Measurements from ENCODE around the gene URM1.
A peak's percentile ranks its signal among the peaks of the same experiment; 100 is the strongest.

The URM1 gene

DNA sequence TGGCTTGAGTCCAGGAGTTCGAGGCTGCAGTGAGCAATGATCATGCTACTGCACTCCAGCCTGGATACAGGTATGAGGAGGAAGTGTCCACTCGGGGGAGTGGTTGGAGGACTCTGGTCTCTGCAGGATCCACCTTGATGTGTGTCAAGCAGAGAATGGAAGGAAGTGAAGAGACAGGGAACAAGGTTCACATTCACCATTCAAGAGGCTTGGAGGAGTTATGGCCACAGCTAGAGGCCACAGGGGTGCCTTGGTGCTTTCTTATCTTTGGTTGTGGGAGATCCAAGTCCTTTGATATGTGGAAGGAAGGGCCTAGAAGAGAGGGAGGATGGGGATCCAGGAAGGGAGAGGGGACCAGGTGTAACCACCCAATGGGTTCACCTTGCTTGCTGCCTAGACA, 44.1 kb downstream of the URM1 start:
- Histone ChIP-seq H3K14ac (ENCODE audit: low read length) (peak overlapping the region; percentile 80), H3K36me3 (ENCODE audit: control insufficient read depth in 1 of 2, insufficient read depth in 2 of 2, low read length in 2 of 2) (no peaks in the 10 kb centered on the region), H2AFZ (ENCODE audit: insufficient read depth, low read length, poor library complexity) (peak overlapping the region; percentile 38), H3K4me2 (ENCODE audit: low read length) (no peak overlapping the region), H2BK120ac (ENCODE audit: insufficient read depth, low read length, poor library complexity) (peak overlapping the region; percentile 99), H2BK5ac (ENCODE audit: low read depth, low read length, poor library complexity) (peak overlapping the region; percentile 93), H3K23ac (ENCODE audit: low read length) (no peak overlapping the region), H3K9ac (ENCODE audit: low read length) (no peak overlapping the region), H2AK5ac (ENCODE audit: low read length) (peak overlapping the region; percentile 93), H4K91ac (ENCODE audit: low read depth, low read length) (peak overlapping the region; percentile 99), H3K79me1 (ENCODE audit: low read length) (peaks cover 31% of the 10 kb centered on the region), H4K8ac (ENCODE audit: low read depth, low read length) (peak overlapping the region; percentile 93), H3K4ac (ENCODE audit: low read depth, low read length) (peak overlapping the region; percentile 75), H3K27ac (ENCODE audit: low read depth, low read length) (peak overlapping the region; percentile 93), H3K27me3 (ENCODE audit: insufficient read depth, low read length) (no peaks in the 10 kb centered on the region), H3K79me2 (ENCODE audit: control insufficient read depth, insufficient read depth, low read length, poor library complexity) (peaks cover 5% of the 10 kb centered on the region), H2BK12ac (ENCODE audit: low read length) (peak overlapping the region; percentile 98), H3K4me3 (ENCODE audit: low read depth, low read length) (no peak overlapping the region), H3K18ac (ENCODE audit: low read length) (peak overlapping the region; percentile 68), H3K9me3 (ENCODE audit: insufficient read depth, low read depth, low read length) (no peaks in the 10 kb centered on the region), H3K4me1 (ENCODE audit: control insufficient read depth in 1 of 2, insufficient read depth in 2 of 2, low read length in 2 of 2) (peaks cover 32% of the 10 kb centered on the region in 2 experiments), H4K12ac (ENCODE audit: low read depth, low read length) (peak overlapping the region; percentile 97)
- no peak for DNase-seq
- no CpG with 5 or more reads among the region's 2 CpGs for WGBS (ENCODE audit: extremely low coverage, insufficient coverage, insufficient read length)

DNA sequence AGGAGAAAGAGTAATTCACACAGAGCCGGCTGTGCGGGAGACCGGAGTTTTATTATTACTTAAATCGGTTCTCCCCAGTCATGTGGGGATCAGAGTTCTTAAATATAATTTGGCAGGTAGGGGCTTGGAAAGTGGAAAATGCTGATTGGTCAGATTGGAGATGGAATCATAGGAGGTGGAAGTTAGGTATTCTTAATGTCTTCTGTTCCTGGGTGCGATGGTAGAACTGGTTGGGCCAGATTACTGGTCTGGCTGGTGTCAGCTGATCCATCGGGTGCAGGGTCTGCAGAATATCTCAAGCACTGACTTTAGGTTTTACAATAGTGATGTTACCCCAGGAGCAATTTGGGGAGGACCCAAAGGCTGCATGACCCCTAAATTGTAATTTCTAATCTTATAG, 44.8 kb downstream of the URM1 start:
- Histone ChIP-seq H3K4ac (ENCODE audit: low read depth, low read length) (no peak overlapping the region), H3K27me3 (ENCODE audit: insufficient read depth, low read length) (no peaks in the 10 kb centered on the region), H3K18ac (ENCODE audit: low read length) (no peak overlapping the region), H2AFZ (ENCODE audit: insufficient read depth, low read length, poor library complexity) (no peak overlapping the region), H4K12ac (ENCODE audit: low read depth, low read length) (no peak overlapping the region), H4K8ac (ENCODE audit: low read depth, low read length) (no peak overlapping the region), H2BK5ac (ENCODE audit: low read depth, low read length, poor library complexity) (peak overlapping the region; percentile 92), H3K4me2 (ENCODE audit: low read length) (peak overlapping the region; percentile 64), H3K27ac (ENCODE audit: low read depth, low read length) (peak overlapping the region; percentile 91), H3K9ac (ENCODE audit: low read length) (no peak overlapping the region), H3K4me3 (ENCODE audit: low read depth, low read length) (no peak overlapping the region), H3K79me2 (ENCODE audit: control insufficient read depth, insufficient read depth, low read length, poor library complexity) (peaks cover 10% of the 10 kb centered on the region), H4K91ac (ENCODE audit: low read depth, low read length) (peak overlapping the region; percentile 97), H3K14ac (ENCODE audit: low read length) (no peak overlapping the region), H2AK5ac (ENCODE audit: low read length) (no peak overlapping the region), H3K9me3 (ENCODE audit: insufficient read depth, low read depth, low read length) (no peaks in the 10 kb centered on the region), H3K4me1 (ENCODE audit: control insufficient read depth in 1 of 2, insufficient read depth in 2 of 2, low read length in 2 of 2) (peaks cover 32% of the 10 kb centered on the region in 2 experiments), H3K79me1 (ENCODE audit: low read length) (peaks cover 37% of the 10 kb centered on the region), H2BK12ac (ENCODE audit: low read length) (no peak overlapping the region), H2BK120ac (ENCODE audit: insufficient read depth, low read length, poor library complexity) (no peak overlapping the region), H3K23ac (ENCODE audit: low read length) (no peak overlapping the region), H3K36me3 (ENCODE audit: control insufficient read depth in 1 of 2, insufficient read depth in 2 of 2, low read length in 2 of 2) (no peaks in the 10 kb centered on the region)
- DNase-seq: peak; percentile 86 to 91
- no CpG with 5 or more reads among the region's 6 CpGs for WGBS (ENCODE audit: extremely low coverage, insufficient coverage, insufficient read length)

DNA sequence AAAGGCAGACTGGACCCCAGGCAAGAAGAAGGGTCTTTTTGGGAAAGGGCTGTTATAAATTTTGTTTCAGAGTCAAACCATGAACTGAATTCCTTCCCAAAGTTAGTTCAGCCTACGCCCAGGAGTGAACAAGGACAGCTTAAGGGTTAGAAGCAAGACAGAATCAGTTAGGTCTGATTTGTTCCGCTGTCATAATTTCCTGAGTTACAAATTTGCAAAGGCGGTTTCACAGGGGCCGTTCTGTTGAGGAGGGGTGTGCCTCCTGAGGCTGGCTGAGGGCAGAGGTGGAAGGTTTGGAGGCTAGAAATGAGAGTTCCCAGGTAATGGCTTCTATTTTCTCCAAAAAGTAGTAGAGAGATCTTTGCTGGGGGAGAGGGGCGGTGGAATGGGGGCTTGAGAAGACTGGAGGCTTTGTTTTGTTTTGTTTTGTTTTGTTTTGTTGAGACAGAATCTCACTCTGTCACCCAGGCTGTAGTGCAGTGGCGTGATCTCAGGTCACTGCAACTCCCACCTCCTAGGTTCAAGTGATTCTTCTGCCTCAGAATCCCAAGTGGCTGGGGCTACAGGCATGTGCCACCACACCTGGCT, 45.4 kb downstream of the URM1 start:
- H3K79me1 ChIP-seq (ENCODE audit: low read length): peaks cover 42% of the 10 kb centered on the region
- H3K4me3 ChIP-seq (ENCODE audit: low read depth, low read length): no peak overlapping the region
- peak overlapping the region; percentile 91 for H3K27ac ChIP-seq (ENCODE audit: low read depth, low read length)
- peak overlapping the region; percentile 92 for H2BK5ac ChIP-seq (ENCODE audit: low read depth, low read length, poor library complexity)
- peak overlapping the region; percentile 73 for H3K4ac ChIP-seq (ENCODE audit: low read depth, low read length)
- H4K91ac ChIP-seq (ENCODE audit: low read depth, low read length): peak overlapping the region; percentile 97
- peak overlapping the region; percentile 87 for H4K8ac ChIP-seq (ENCODE audit: low read depth, low read length)
- no peak overlapping the region for H3K23ac ChIP-seq (ENCODE audit: low read length)
- no CpG with 5 or more reads among the region's 6 CpGs for WGBS (ENCODE audit: extremely low coverage, insufficient coverage, insufficient read length)
- no peaks in the 10 kb centered on the region for H3K27me3 ChIP-seq (ENCODE audit: insufficient read depth, low read length)
- H2BK120ac ChIP-seq (ENCODE audit: insufficient read depth, low read length, poor library complexity): peak overlapping the region; percentile 96
- H2AFZ ChIP-seq (ENCODE audit: insufficient read depth, low read length, poor library complexity): peak overlapping the region; percentile 56
- H3K4me2 ChIP-seq (ENCODE audit: low read length): peak overlapping the region; percentile 64
- no peak overlapping the region for H4K12ac ChIP-seq (ENCODE audit: low read depth, low read length)
- no peaks in the 10 kb centered on the region for H3K9me3 ChIP-seq (ENCODE audit: insufficient read depth, low read depth, low read length)
- H2AK5ac ChIP-seq (ENCODE audit: low read length): no peak overlapping the region
- H3K36me3 ChIP-seq (ENCODE audit: control insufficient read depth in 1 of 2, insufficient read depth in 2 of 2, low read length in 2 of 2): no peaks in the 10 kb centered on the region
- peak in 1 of 2 donors; percentile 33 for DNase-seq
- peaks cover 15% of the 10 kb centered on the region for H3K79me2 ChIP-seq (ENCODE audit: control insufficient read depth, insufficient read depth, low read length, poor library complexity)
- H3K14ac ChIP-seq (ENCODE audit: low read length): peak overlapping the region; percentile 72
- H3K18ac ChIP-seq (ENCODE audit: low read length): peak overlapping the region; percentile 46
- peaks cover 37% of the 10 kb centered on the region in 2 experiments for H3K4me1 ChIP-seq (ENCODE audit: control insufficient read depth in 1 of 2, insufficient read depth in 2 of 2, low read length in 2 of 2)
- H3K9ac ChIP-seq (ENCODE audit: low read length): no peak overlapping the region
- H2BK12ac ChIP-seq (ENCODE audit: low read length): peak overlapping the region; percentile 76

- H3K4me2 ChIP-seq (ENCODE audit: low read length): no peak overlapping the region
- H4K8ac ChIP-seq (ENCODE audit: low read depth, low read length): peak overlapping the region; percentile 67
- H2BK5ac ChIP-seq (ENCODE audit: low read depth, low read length, poor library complexity): no peak overlapping the region
- no peaks in the 10 kb centered on the region for H3K27me3 ChIP-seq (ENCODE audit: insufficient read depth, low read length)
- peak overlapping the region; percentile 43 for H2BK120ac ChIP-seq (ENCODE audit: insufficient read depth, low read length, poor library complexity)
- peak overlapping the region; percentile 70 for H4K91ac ChIP-seq (ENCODE audit: low read depth, low read length)
- no peak overlapping the region for H3K18ac ChIP-seq (ENCODE audit: low read length)
- H3K4me1 ChIP-seq (ENCODE audit: control insufficient read depth in 1 of 2, insufficient read depth in 2 of 2, low read length in 2 of 2): peaks cover 38 to 51% of the 10 kb centered on the region in 2 experiments
- no peak overlapping the region for H3K4me3 ChIP-seq (ENCODE audit: low read depth, low read length)
- peak overlapping the region; percentile 71 for H2AK5ac ChIP-seq (ENCODE audit: low read length)
- H3K4ac ChIP-seq (ENCODE audit: low read depth, low read length): no peak overlapping the region
- H3K9ac ChIP-seq (ENCODE audit: low read length): no peak overlapping the region
- peak overlapping the region; percentile 43 for H4K12ac ChIP-seq (ENCODE audit: low read depth, low read length)
- peaks cover 40% of the 10 kb centered on the region for H3K79me1 ChIP-seq (ENCODE audit: low read length)
- H3K79me2 ChIP-seq (ENCODE audit: control insufficient read depth, insufficient read depth, low read length, poor library complexity): peaks cover 15% of the 10 kb centered on the region
- peaks cover 13 to 18% of the 10 kb centered on the region in 2 experiments for H3K36me3 ChIP-seq (ENCODE audit: control insufficient read depth in 1 of 2, insufficient read depth in 2 of 2, low read length in 2 of 2)
- H2BK12ac ChIP-seq (ENCODE audit: low read length): peak overlapping the region; percentile 58
- H2AFZ ChIP-seq (ENCODE audit: insufficient read depth, low read length, poor library complexity): peak overlapping the region; percentile 31
- H3K23ac ChIP-seq (ENCODE audit: low read length): no peak overlapping the region
- H3K9me3 ChIP-seq (ENCODE audit: insufficient read depth, low read depth, low read length): no peaks in the 10 kb centered on the region
- DNase-seq: peak in 1 of 2 donors; percentile 45
- H3K27ac ChIP-seq (ENCODE audit: low read depth, low read length): no peak overlapping the region
- peak overlapping the region; percentile 3 for H3K14ac ChIP-seq (ENCODE audit: low read length)
- WGBS (ENCODE audit: extremely low coverage, insufficient coverage, insufficient read length): no CpG with 5 or more reads among the region's 28 CpGs
These were observed 48.1 kb downstream of the URM1 start for GRCh38 chr9:128419061-128419925.
